ENCODE results near the gene TRPM8.

Gene TRPM8

DNA sequence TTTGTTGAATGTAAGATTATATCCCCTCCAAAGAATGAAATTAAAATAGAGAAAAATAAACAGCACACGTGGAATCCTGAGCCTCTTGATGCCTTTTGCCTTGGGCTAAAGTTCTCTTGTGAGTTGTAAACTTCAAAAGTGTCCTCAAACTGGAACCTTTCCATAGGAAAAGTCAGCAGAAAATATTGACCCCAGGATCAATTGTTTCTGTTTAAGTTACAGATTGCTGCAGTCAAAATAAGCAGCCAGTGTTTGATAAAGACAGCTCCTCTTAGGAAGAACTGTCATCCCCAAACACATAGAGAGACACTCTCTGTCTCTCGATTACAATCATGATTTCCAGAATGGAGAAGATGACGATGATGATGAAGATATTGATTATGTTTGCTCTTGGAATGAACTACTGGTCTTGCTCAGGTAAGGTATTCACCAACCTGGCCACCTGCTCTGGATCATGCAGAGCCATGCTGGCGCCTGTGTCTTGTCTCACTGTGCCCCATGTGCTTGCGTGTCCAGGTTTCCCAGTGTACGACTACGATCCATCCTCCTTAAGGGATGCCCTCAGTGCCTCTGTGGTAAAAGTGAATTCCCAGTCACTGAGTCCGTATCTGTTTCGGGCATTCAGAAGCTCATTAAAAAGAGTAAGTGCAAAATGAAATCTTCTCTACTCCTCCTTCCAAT, 133.4 kb downstream of the TRPM8 start, which contains the start of gene SPP2:
TSS of gene SPP2 (plus strand) at position 248 of the 681 bp plus-strand sequence. CDS start at position 333, 85 bp downstream.
- no peak for DNase-seq

DNA sequence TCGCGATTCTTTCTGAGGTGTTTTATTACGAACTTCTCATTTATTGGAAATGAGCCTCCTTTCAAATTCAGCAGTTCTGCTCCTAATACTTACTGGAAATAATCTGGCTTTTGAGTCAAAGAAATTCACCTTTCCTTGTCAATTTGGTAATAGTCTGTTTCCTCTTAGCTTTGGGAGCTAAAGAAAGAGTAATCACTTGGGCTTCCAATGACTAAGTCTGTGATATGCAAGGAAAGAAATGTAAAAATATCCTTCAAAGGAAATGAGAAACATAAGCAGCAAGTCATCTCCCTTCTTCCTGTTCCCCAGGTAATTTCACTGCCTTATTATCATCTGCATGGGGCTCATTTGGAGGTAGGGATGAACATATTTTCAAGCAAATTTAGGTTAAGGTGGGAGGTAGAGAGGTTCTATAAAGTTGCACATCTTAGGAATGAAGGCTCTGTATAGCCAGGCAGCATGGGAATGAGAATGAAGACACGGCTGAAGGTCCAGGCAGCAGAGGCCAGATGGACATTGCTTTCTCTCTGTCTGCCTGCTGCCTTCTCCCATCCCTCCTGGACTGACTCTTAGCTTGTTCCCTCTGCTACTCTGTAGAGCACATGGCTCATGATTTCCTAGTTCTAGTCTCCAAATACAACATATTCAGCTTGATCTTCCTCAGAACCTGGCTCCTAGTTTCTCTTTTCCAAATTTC, 134.3 kb downstream of the TRPM8 start:
- no peak for DNase-seq

DNA sequence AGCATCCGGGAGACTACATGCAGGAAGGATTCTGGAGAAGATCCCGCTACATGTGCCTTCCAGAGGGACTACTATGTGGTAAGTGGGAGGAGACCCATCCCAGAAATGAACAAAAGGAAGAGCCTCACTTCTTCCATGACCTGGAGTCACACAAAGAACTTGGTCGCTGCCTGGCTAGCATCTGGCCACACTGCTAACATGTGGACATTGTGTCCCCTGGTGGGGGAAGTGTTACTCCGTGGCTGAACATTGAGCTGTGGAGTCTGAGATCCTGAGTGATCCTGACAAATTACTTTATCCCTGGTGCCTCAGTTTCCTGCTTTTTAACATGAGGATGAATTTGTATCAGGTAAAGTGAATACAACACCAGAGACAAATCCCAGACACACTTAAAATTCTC, 141.7 kb downstream of the TRPM8 start:
- no peak for DNase-seq

DNA sequence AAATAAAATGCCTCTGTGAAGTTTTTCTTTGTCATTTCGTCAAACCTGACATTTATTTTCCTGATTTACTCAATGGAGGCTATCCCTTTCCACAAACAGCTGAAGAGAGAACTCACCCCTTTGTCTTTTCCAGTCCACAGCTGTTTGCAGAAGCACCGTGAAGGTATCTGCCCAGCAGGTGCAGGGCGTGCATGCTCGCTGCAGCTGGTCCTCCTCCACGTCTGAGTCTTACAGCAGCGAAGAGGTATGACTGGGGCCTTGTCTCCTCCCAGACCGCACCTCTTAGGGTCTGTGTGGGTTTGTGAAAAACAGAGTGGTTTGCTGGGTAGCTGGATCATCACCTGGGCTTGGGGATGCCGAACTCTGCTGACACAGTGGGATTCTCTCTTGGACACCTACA, 143.1 kb downstream of the TRPM8 start:
- DNase-seq = no peak

DNA sequence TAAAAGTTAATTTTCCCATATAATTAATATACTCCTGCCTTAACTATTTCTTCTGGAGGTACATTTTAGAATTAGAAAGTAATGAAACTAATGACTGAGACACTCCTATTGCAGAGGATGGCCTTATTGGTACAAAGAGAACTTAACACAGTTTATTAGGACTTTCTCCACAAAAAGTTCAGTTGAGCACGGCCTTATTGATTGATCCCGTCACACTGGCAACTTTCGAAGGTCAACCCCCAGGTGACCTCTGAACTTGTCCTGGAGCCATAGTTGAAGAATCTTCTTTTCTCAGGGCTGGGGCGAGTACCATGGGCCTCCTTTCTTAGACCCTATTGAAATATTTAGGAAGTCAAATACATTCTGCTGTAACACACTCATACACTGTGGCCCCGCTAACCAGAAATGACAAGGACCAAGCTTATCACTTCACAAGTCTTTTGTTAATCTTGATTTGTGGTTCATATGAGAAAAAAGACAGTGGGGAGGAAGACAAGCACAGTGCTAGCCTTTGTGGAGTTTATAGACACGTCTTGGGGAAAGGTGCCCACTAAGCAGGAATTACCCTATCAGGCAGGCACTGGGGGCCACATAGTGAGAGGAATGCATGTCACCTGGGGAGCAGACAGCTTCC, 144.6 kb downstream of the TRPM8 start:
- DNase-seq = no peak

DNA sequence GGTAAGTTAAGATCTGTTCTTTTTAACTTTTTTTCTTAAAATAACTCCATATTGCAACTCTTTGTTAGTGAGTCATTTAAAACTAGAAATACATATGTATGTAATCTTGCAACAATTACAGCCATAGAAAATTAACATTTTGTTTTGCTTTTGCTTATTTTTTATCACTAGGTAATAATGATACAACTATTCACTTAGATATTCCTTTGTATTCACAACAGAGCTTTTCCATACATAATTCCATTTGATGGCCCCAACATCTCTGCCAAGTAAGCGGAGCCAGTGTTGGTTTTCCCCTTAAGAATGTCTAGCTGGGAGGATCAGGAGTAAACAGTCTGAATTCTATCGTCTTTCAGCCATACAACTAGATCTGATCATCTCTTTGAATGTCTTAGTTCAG, 149.4 kb downstream of the TRPM8 start:
- DNase-seq = no peak
